BJ (cell line): ENCODE data around the gene MIS18A. TPM values are rescaled to one million over a fixed set of nuclear protein-coding genes. Genes with fewer than 3 reads are reported as not detected.
A peak's percentile ranks its signal among the peaks of the same experiment; 100 is the strongest.

Experiments used
- CTCF ChIA-PET: fragments of 350-600 bp; formaldehyde crosslinking; extraction: SDS; loops from one replicate; lab custom pipeline; 2021; ENCODE audit warnings: antibody characterized with exemption, inconsistent platforms; lab: Yijun Ruan, JAX
- POLR2A ChIA-PET: fragments of 300-600 bp; sonication (Branson Sonifier 250); formaldehyde crosslinking; extraction: SDS; loops from one replicate; lab custom pipeline; 2021; ENCODE audit warnings: antibody characterized with exemption; lab: Charles Lee
- DNase-seq: peaks from one replicate; pipeline ENCODE4 v3.0.0-alpha.2; 2011; ENCODE audit warnings: low read depth
- H3K27me3 ChIP-seq: 2 replicates; pipeline ENCODE4 v1.6.0; 2011; ENCODE audit warnings: low read length; ENCODE audit not compliant: control insufficient read depth, insufficient read depth
- H3K36me3 ChIP-seq: 2 replicates; pipeline ENCODE4 v1.5.1; 2011; ENCODE audit warnings: low read length; ENCODE audit not compliant: control insufficient read depth, insufficient read depth
- H3K4me3 ChIP-seq: 2 replicates; pipeline ENCODE4 v1.5.1; 2011; ENCODE audit warnings: low read depth, mild to moderate bottlenecking, control low read depth, low read length
- CTCF ChIP-seq: IDR thresholded peaks from 2 replicates; pipeline ENCODE4 v1.5.1; 2011; ENCODE audit warnings: low read depth, mild to moderate bottlenecking, control low read depth, inconsistent platforms, low read length, moderate library complexity; ENCODE audit not compliant: insufficient read depth
- polyA plus RNA-seq: library from polyadenylated mRNA; depleted of rRNA; stranded (reverse); fragments of >200 nt; gene quantifications from 2 replicates; pipeline ENCODE4 v1.2.3, GENCODE V29; 2011

MIS18A gene
- polyA plus RNA-seq, 1 experiment = 6.0 TPM

- Histone ChIP-seq H3K27me3 (no peaks in the 10 kb centered on the region), H3K36me3 (no peaks in the 10 kb centered on the region; the same call in 1 of the 2 replicates), H3K4me3 (no peak overlapping the region)
- no peak for DNase-seq
- TF ChIP-seq CTCF = no peak
- CTCF ChIA-PET = no interaction called here
- POLR2A ChIA-PET = interaction anchor here (0.7 kb wide), 1 partner anchor 54 kb away, joined by 4 read pairs; no protein-coding TSS in a partner anchor
Observed at GRCh38 chr21:32285476-32285875, 6.6 kb upstream of the MIS18A start.

GRCh38 chr21:32282992-32283391 is 4.1 kb upstream of the MIS18A start:
- DNase-seq = no peak
- TF ChIP-seq CTCF = no peak
- ChIA-PET POLR2A (no interaction called here), CTCF (no interaction called here)
- Histone ChIP-seq H3K4me3 (no peak overlapping the region), H3K36me3 (no peaks in the 10 kb centered on the region; the same call in 1 of the 2 replicates), H3K27me3 (no peaks in the 10 kb centered on the region)

- DNase-seq = no peak
- Histone ChIP-seq H3K27me3 (no peaks in the 10 kb centered on the region), H3K4me3 (no peak overlapping the region), H3K36me3 (no peaks in the 10 kb centered on the region; the same call in 1 of the 2 replicates)
- no peak for TF ChIP-seq CTCF
- ChIA-PET POLR2A (no interaction called here), CTCF (no interaction called here)
Observed at GRCh38 chr21:32281531-32281930, 2.7 kb upstream of the MIS18A start.

GRCh38 chr21:32279377-32279680 is 480 bp upstream of the MIS18A start:
- ChIA-PET CTCF (interaction anchor here (0.6 to 1.8 kb wide), 2 partner anchors 409 to 493 kb away, joined by 3 to 5 read pairs; no protein-coding TSS in a partner anchor), POLR2A (no interaction called here)
- no peaks in the 10 kb centered on the region; the same call in 1 of the 2 replicates for H3K36me3 ChIP-seq
- H3K27me3 ChIP-seq = no peaks in the 10 kb centered on the region
- DNase-seq = no peak
- no peak for TF ChIP-seq CTCF
- H3K4me3 ChIP-seq = peak overlapping the region; percentile 98

GRCh38 chr21:32278103-32278502 is 746 bp downstream of the MIS18A start:
- no peak for TF ChIP-seq CTCF
- POLR2A ChIA-PET = no interaction called here
- Histone ChIP-seq H3K4me3 (peak overlapping the region; percentile 98), H3K36me3 (no peaks in the 10 kb centered on the region), H3K27me3 (no peaks in the 10 kb centered on the region)
- CTCF ChIA-PET = interaction anchor here (0.6 to 1.8 kb wide), 2 partner anchors 37 to 492 kb away, joined by 3 to 5 read pairs; no protein-coding TSS in a partner anchor
- DNase-seq = no peak
